D721Med (cell line): ENCODE data around the gene MPP7.

ENCODE experiments used
- DNase-seq: peaks from one replicate; pipeline ENCODE4 v3.0.0; 2011; ENCODE audit warnings: low spot score; ENCODE audit not compliant: insufficient read length
- FAIRE-seq: peaks from 2 replicates; lab custom pipeline; 2011; peaks lifted over from hg19 to GRCh38; lab: Jason Lieb, UNC
- CTCF ChIP-seq: IDR thresholded peaks from 2 replicates; pipeline ENCODE4 v1.5.1; 2012; ENCODE audit warnings: mild to moderate bottlenecking, control low read depth; ENCODE audit not compliant: insufficient read depth; ENCODE audit errors: missing control alignments

Gene MPP7

GRCh38 chr10:28254290-28254985 is 48.4 kb downstream of the MPP7 start:
- FAIRE-seq (no peak), DNase-seq (no peak)
- no peak for TF ChIP-seq CTCF

- no peak for DNase-seq
- TF ChIP-seq CTCF = no peak
- no peak for FAIRE-seq
These were observed 49.6 kb downstream of the MPP7 start for GRCh38 chr10:28253169-28253785.
